Skeletal muscle tissue (tissue), 4 donors: ENCODE measurements around the gene MAST2. TPM values are rescaled to one million over a fixed set of nuclear protein-coding genes. Genes with fewer than 3 reads are reported as not detected.
"Not testable (repeated sequence)": the region's sequence is repeated elsewhere in the genome, so short reads cannot be mapped to it uniquely, and the experiment has no call there.

Source experiments
- H3K27ac ChIP-seq: one replicate; pipeline ENCODE4 v1.7.0; 2013; ENCODE audit warnings: mild to moderate bottlenecking, low read depth, low read length, inconsistent platforms
- H3K27me3 ChIP-seq, 3 donors: one replicate each; pipeline ENCODE4 v1.7.0; 2013; ENCODE audit warnings: low read length in 3 of 3; ENCODE audit not compliant: control insufficient read depth in 3 of 3, insufficient read depth in 3 of 3
- H3K36me3 ChIP-seq, 3 donors: one replicate each; pipeline ENCODE4 v1.7.0; 2013; ENCODE audit warnings: low read length in 3 of 3; ENCODE audit not compliant: control insufficient read depth in 3 of 3, insufficient read depth in 3 of 3
- H3K4me1 ChIP-seq, 3 donors: one replicate each; pipeline ENCODE4 v1.7.0; 2013; ENCODE audit warnings: low read length in 3 of 3, mild to moderate bottlenecking in 3 of 3; ENCODE audit not compliant: control insufficient read depth in 3 of 3, insufficient read depth in 3 of 3
- H3K4me3 ChIP-seq, 3 donors: one replicate each; pipeline ENCODE4 v1.7.0; 2013; ENCODE audit warnings: low read length in 3 of 3
- H3K9ac ChIP-seq, 3 donors: one replicate each; pipeline ENCODE4 v1.7.0; 2013; ENCODE audit warnings: low read length in 3 of 3, mild to moderate bottlenecking in 3 of 3, moderate library complexity in 2 of 3, low read depth in 1 of 3
- H3K9me3 ChIP-seq, 3 donors: one replicate each; pipeline ENCODE4 v1.7.0; 2013; ENCODE audit warnings: low read length in 3 of 3; ENCODE audit not compliant: control insufficient read depth in 3 of 3
- total RNA-seq: library from RNA; depleted of rRNA; stranded (reverse); fragments of >200 nt; gene quantifications from one replicate; pipeline ENCODE4 v1.2.3, GENCODE V29; 2014
- donor health status: Osteomylitis.

MAST2 gene
- total RNA-seq, 1 donor from 2014 or later: 42.8 TPM

DNA sequence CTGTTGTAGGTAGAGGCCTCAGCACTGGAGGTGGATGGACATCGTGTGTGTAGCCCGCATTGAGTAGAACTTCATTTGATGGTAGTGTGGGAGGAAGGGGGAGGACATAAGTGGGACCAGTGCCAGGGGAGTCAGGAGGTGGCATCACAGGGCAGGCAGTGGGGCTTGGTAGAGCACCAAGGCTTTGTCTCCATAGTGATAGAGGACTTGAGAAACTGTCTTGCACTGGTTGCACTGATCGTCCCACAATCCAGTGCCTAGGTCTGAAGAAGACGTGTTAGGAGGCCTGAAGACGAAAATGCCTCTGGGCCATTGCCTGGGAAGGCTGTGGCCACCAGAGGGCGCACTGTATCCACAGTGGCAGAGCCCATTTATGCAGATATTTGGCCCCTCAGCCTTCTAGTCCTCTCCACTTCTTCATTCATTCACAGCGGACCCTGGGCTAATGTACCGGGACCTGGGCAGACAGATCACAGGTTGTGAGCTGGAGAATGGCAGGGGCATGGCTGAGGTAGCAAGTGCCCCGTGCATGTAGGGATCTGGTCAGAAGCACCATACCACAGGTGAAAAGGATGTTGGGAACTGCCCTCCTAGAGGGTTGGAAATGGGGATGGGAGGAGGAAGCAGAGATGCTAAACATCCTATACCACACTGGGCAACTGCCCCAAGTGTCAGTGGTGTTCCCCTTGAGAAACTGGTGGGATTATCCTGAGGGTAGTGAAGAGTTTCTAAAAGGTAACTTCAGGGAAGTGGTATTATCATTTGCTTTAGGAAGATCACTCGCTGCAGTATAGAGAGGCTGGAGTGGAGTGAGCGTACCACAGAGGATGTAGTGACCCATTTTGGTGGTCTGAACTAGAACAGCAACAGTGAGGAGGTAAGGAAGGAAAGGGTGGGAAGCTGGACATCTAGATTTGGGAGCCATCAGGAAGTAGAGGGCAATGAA, 233.8 kb downstream of the MAST2 start:
- Histone ChIP-seq H3K27ac (no peak overlapping the region), H3K27me3 (no peaks in the 10 kb centered on the region), H3K4me3 (peak overlapping the region in 1 of 3 donors; percentile 29), H3K36me3 (peaks cover 28 to 34% (median 30%) of the 10 kb centered on the region in 3 donors), H3K9ac (peak overlapping the region in 2 of 3 donors; percentile 6 to 57), H3K4me1 (peaks cover 45 to 55% (median 55%) of the 10 kb centered on the region in 3 donors), H3K9me3 (no peaks in the 10 kb centered on the region)

DNA sequence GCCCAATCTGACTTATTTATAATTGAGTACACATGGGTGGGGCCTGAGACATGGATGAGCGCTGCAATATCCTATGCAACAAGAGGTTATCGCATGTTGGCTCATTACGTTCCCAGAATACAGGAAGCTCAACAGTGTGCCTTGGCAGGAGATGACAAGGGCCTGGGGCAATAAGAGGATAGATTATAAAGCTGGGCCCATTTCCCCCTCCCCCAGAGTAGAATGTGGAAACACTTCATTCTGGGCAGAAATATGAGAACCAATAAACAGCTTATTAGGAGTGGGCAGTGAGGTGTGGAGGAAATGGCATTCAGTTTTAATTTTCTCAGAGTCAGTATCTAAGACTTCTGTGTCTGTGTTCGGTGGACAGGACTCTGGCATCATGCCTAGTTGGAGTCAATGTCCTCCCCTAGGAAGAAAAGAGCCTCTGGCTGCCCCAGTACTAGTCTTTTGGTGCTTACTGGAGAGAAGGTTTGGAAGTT, 236.2 kb downstream of the MAST2 start:
- Histone ChIP-seq H3K4me3 (no peak overlapping the region), H3K27me3 (no peaks in the 10 kb centered on the region), H3K9ac (peak overlapping the region in 1 of 3 donors; percentile 15), H3K9me3 (no peaks in the 10 kb centered on the region), H3K27ac (peak overlapping the region; percentile 20), H3K36me3 (peaks cover 9 to 16% (median 13%) of the 10 kb centered on the region in 3 donors), H3K4me1 (peaks cover 47 to 57% (median 56%) of the 10 kb centered on the region in 3 donors)

DNA sequence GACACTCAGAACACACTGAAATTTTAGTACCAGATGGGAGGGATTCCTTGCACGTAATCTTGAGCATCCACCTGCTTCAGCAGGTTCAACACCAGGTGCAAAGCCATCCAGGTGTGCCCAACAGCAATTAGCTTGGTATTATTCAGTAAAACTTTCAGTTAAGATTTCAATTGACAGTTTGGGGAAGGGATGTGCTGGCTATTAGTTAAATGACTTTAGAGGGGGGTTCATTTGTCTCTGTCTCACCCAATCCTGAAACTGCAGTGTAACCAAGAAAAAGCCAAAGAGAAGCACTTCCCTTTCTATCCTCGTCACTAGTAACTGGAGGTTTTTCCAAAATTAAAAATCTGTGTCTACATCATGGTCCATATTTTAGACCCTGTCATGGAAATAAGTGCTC, 238.1 kb downstream of the MAST2 start:
- Histone ChIP-seq H3K27me3 (no peaks in the 10 kb centered on the region), H3K4me1 (peaks cover 40 to 44% (median 42%) of the 10 kb centered on the region in 3 donors), H3K9me3 (no peaks in the 10 kb centered on the region), H3K4me3 (no peak overlapping the region), H3K27ac (peak overlapping the region; percentile 51), H3K36me3 (peaks cover 0 to 7% (median 0%) of the 10 kb centered on the region in 3 donors), H3K9ac (no peak overlapping the region)

DNA sequence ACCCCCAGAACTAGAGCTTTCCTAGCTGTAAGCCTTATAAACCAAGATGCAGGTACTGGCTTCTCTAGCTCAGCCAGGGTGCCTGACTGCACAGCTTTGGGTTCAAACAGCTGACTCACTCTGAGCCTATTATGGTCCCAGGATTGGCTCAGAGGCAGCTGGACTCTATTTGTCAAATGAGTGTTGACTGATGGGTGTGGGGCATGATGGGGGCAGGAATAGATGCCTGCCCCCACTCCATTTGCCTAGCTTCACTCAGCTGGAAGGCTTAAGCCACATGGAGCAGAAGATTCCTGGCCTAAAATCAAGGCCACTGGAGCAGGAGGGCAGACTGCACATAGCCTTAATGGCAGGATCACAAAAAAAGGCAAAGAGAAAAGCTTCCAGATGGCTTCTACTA, 238.6 kb downstream of the MAST2 start:
- Histone ChIP-seq H3K9me3 (no peaks in the 10 kb centered on the region), H3K4me3 (no peak overlapping the region), H3K9ac (no peak overlapping the region), H3K27me3 (no peaks in the 10 kb centered on the region), H3K27ac (peak overlapping the region; percentile 51), H3K4me1 (peaks cover 36 to 40% (median 37%) of the 10 kb centered on the region in 3 donors), H3K36me3 (peaks cover 0 to 8% (median 0%) of the 10 kb centered on the region in 3 donors)

DNA sequence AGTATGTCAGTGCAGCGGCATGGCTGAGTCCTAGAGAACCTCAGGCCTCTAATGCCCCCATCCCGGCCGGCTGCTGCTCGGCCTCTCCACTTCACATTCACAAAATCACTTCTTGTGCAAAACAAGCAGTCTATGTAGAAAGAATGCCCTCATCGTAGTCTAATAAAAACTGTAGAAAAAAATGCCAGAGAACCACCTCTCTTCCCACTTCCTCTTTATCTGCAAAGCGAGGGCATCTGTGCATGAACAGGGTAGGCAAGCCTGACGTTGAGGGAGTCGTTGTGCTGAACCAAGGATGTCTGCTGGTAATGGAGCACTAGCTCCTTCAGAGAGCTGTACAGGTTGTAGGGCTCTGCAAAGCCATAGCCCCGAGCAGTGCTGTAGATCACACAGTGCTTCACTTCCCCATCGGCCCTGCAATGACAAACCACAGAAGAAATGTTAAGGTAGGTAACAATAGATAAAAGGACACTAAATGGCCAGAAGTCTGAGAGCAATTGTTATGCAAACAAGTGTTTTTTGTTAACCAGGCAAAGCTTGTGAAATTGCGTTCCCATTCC, 240.1 kb downstream of the MAST2 start:
- no peak overlapping the region for H3K27ac ChIP-seq
- H3K4me1 ChIP-seq: peaks cover 28 to 33% (median 30%) of the 10 kb centered on the region in 3 donors
- peaks cover 0 to 8% (median 0%) of the 10 kb centered on the region in 3 donors for H3K36me3 ChIP-seq
- no peak overlapping the region for H3K4me3 ChIP-seq
- H3K27me3 ChIP-seq: no peaks in the 10 kb centered on the region
- no peaks in the 10 kb centered on the region for H3K9me3 ChIP-seq
- H3K9ac ChIP-seq: no peak overlapping the region

DNA sequence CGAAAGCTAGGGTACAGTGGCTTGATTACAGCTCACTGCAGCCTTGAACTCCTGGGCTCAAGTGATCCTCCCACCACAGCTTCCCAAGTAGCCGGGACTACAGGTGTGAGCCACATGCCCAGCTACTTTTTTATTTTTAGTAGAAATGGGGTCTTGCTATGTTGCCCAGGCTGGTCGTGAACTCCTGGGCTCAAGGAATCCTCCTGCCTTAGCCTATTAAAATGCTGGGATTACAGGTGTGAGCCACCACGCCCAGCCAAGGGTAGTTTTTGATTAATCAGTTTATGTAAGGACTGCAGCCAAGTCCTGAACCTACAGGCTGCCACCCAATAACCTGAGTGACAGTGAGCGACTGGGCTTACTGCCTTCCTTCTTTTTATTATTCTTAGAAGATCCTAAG, 240.7 kb downstream of the MAST2 start:
- H3K9me3 ChIP-seq: no peaks in the 10 kb centered on the region
- no peak overlapping the region for H3K27ac ChIP-seq
- peaks cover 0 to 8% (median 0%) of the 10 kb centered on the region in 3 donors for H3K36me3 ChIP-seq
- no peaks in the 10 kb centered on the region for H3K27me3 ChIP-seq
- H3K9ac ChIP-seq: no peak overlapping the region
- no peak overlapping the region for H3K4me3 ChIP-seq
- peaks cover 28 to 32% (median 30%) of the 10 kb centered on the region in 3 donors for H3K4me1 ChIP-seq

DNA sequence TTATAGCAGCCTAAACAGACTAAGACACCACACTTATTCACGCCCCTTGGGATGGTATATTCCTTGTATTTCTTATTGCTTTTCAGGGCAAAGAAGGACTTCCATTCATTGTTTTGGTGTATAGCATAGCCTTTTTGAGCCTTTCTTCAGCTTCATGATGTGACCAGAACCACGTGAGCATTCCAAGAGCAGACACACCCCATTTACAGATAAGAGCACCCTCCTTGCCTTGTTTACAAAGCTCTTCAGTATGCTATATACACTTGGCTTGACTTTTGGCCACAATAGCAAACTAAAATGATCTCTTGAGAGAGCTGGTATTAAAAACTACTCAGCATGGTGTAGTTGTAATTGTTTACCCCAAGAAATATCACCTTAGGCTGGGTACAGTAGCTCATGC, 250.3 kb downstream of the MAST2 start:
- H3K27me3 ChIP-seq: no peaks in the 10 kb centered on the region
- no peak overlapping the region for H3K9ac ChIP-seq
- H3K9me3 ChIP-seq: no peaks in the 10 kb centered on the region
- H3K27ac ChIP-seq: no peak overlapping the region
- peaks cover 0 to 11% (median 3%) of the 10 kb centered on the region in 3 donors for H3K36me3 ChIP-seq
- H3K4me1 ChIP-seq: no peaks in the 10 kb centered on the region
- H3K4me3 ChIP-seq: no peak overlapping the region

DNA sequence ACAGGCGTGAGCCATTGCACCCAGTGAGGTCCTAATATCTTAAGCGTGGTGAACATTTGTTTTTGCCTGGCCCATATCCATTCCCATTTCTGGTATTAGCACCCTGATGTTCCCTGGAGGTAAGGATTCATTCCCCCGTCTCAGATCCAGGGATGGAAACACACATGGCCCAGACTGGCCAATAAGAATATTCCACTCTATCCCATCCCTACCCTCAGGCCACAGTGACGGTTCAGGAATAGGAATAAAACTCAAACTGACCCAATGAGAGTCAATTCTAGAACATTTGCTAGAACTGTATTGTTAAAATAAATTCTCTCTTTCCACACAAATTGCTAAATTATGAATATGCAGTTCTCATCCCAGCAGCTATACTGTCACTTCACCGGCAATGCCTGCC, 252.9 kb downstream of the MAST2 start:
- H3K4me3 ChIP-seq: no peak overlapping the region
- no peaks in the 10 kb centered on the region for H3K27me3 ChIP-seq
- no peaks in the 10 kb centered on the region for H3K9me3 ChIP-seq
- H3K4me1 ChIP-seq: no peaks in the 10 kb centered on the region
- H3K36me3 ChIP-seq: peaks cover under 1 to 22% (median 3%) of the 10 kb centered on the region in 3 donors
- no peak overlapping the region for H3K27ac ChIP-seq
- no peak overlapping the region for H3K9ac ChIP-seq

DNA sequence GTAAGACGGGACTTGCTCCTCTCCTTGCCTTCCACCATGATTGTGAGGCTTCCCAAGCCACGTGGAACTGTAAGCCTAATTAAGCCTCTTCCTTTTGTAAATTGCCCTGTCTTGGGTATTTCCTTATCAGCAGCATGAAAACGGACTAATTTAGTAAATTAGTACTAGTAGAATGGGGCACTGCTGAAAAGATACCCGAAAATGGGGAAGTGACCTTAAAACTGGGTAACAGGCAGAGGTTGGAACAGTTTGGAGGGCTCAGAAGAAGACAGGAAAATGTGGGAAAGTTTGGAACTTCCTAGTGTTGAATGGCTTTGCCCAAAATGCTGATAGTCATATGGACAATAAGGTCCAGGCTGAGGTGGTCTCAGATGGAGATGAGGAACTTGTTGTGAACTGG, 253.8 kb downstream of the MAST2 start:
- H3K9ac ChIP-seq, H3K27ac ChIP-seq, H3K4me3 ChIP-seq, H3K27me3 ChIP-seq, H3K9me3 ChIP-seq, H3K4me1 ChIP-seq: not testable (repeated sequence)
- H3K36me3 ChIP-seq: peaks cover 2 to 27% (median 3%) of the 10 kb centered on the region in 3 donors

DNA sequence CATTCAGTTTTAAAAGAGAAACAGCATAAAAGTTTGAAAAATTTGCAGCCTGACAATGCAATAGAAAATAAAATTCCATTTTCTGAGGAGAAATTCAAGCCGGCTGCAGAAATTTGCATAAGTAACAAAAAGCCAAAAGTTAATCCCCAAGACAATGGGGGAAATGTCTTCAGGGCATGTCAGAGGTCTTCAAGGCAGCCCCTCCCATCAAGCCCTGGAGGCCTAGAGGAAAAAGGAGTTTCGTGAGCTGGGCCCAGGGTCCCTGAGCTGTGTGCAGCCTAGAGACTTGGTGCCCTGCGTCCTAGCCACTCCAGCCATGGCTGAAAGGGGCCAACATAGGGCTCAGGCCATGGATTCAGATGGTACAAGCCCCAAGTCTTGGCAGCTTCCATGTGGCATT, 254.4 kb downstream of the MAST2 start:
- peaks cover 2 to 27% (median 3%) of the 10 kb centered on the region in 3 donors for H3K36me3 ChIP-seq

More for the DNA sequence above, 254.4 kb downstream of the MAST2 start:
- Histone ChIP-seq H3K4me3 (no peak overlapping the region), H3K27ac (no peak overlapping the region), H3K9me3 (no peaks in the 10 kb centered on the region), H3K9ac (no peak overlapping the region), H3K4me1 (no peaks in the 10 kb centered on the region), H3K27me3 (no peaks in the 10 kb centered on the region)
